ENCODE data around the gene ASB15. TPM values are rescaled to one million over a fixed set of nuclear protein-coding genes. Genes with fewer than 3 reads are reported as not detected.

The ASB15 gene
- polyA plus RNA-seq, 3 donors, result not detected

DNA sequence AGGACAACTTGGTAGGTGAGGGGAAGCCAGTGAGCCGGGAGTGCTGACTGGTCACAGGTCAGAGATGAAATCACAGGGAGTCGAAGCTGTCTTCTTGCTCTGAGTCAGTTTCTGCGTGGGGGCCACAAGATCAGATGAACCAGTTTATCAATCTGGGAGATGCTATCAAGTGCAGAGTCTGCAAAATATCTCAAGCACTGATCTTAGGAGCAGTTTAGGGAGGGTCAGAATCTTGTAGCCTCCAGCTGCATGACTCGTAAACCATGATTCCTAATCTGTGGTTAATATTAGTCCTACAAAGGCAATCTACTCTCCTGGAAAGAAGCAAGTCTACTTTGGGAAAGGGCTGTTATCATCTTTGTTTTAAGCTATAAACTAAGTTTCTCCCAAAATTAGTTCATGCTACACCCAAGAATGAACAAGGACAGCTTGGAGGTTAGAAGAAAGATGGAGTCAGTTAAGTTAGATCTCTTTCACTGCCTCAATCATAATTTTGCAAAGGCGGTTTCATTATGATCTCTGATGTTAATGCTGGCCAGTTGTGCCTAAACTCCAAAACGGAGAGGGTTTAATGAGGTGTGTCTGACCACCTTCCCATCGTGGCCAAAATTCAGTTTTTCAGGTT, 45.6 kb downstream of the ASB15 start:
- Histone ChIP-seq H3K9ac (ENCODE audit: insufficient read depth, low read length, poor library complexity, severe bottlenecking) (no peak overlapping the region), H3K9me3 (replicated peaks in 1 of 2; ENCODE audit: control insufficient read depth in 1 of 2, insufficient read depth in 1 of 2, low read length in 2 of 2) (no peaks in the 10 kb centered on the region), H3K79me2 (ENCODE audit: insufficient read depth, low read length) (no peaks in the 10 kb centered on the region), H3K27me3 (ENCODE audit: control insufficient read depth in 2 of 2, insufficient read depth in 2 of 2, low read length in 2 of 2) (peaks cover 0 to 11% of the 10 kb centered on the region in 2 donors), H3K4me3 (replicated peaks in 1 of 3; ENCODE audit: low read depth in 2 of 3, low read length in 3 of 3) (no peak overlapping the region), H3K4me2 (replicated peaks; ENCODE audit: extremely low read depth, low read length, poor library complexity, severe bottlenecking) (no peak overlapping the region), H4K20me1 (ENCODE audit: insufficient read depth, low read length) (no peaks in the 10 kb centered on the region), H2AFZ (ENCODE audit: insufficient read depth, low read depth, low read length, poor library complexity, severe bottlenecking) (no peak overlapping the region), H3K27ac (ENCODE audit: low read depth in 1 of 2, low read length in 2 of 2) (no peak overlapping the region), H3K4me1 (ENCODE audit: control insufficient read depth in 1 of 2, insufficient read depth in 2 of 2, low read length in 2 of 2) (no peaks in the 10 kb centered on the region), H3K36me3 (replicated peaks in 1 of 2; ENCODE audit: control insufficient read depth in 1 of 2, insufficient read depth in 2 of 2, low read length in 2 of 2) (no peaks in the 10 kb centered on the region)
- H3K9me3 Mint-ChIP-seq, result peaks cover 0 to 2% (median 0%) of the 10 kb centered on the region in 7 donors
- TF ChIP-seq, protein P1, sequence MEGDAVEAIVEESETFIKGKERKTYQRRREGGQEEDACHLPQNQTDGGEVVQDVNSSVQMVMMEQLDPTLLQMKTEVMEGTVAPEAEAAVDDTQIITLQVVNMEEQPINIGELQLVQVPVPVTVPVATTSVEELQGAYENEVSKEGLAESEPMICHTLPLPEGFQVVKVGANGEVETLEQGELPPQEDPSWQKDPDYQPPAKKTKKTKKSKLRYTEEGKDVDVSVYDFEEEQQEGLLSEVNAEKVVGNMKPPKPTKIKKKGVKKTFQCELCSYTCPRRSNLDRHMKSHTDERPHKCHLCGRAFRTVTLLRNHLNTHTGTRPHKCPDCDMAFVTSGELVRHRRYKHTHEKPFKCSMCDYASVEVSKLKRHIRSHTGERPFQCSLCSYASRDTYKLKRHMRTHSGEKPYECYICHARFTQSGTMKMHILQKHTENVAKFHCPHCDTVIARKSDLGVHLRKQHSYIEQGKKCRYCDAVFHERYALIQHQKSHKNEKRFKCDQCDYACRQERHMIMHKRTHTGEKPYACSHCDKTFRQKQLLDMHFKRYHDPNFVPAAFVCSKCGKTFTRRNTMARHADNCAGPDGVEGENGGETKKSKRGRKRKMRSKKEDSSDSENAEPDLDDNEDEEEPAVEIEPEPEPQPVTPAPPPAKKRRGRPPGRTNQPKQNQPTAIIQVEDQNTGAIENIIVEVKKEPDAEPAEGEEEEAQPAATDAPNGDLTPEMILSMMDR (IDR thresholded peaks at IDR 0.05), result no peak
- H3K27ac Mint-ChIP-seq, result no peak overlapping the region
- peaks cover 2 to 18% (median 4%) of the 10 kb centered on the region in 3 donors for H3K27me3 Mint-ChIP-seq (ENCODE audit: low read depth in 3 of 3)
- DNase-seq, result no peak
- H3K36me3 Mint-ChIP-seq, result no peaks in the 10 kb centered on the region
- H3K4me1 Mint-ChIP-seq, result no peaks in the 10 kb centered on the region
- intact Hi-C loops (cut with micrococcal nuclease), result no loop called here
- 93% methylated on average over 6 of the region's 7 CpGs for WGBS (ENCODE audit: insufficient coverage)
- H3K4me3 Mint-ChIP-seq, result no peak overlapping the region

DNA sequence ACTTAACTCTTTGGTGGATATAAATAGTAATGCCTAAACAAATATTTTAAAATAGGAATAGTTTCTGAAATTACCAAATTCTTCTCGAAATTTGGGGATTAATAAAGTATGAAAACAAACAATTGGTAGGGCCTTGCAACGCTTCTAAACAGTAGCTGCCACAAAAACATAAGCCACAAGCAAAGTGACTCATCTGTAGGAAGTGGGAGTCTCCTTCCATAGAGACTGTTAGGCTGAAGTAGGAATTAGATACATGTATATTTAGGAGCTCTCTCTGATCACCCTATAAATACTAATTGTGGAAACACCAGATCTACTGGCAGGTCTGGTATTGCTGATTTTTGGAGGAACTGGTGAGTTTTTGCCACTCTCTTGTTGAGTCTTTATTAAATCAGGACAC, 48.3 kb downstream of the ASB15 start:
- Mint-ChIP-seq H3K9me3 (peaks cover 0 to 2% (median 0%) of the 10 kb centered on the region in 7 donors), H3K27ac (no peak overlapping the region), H3K4me3 (no peak overlapping the region), H3K4me1 (no peaks in the 10 kb centered on the region), H3K36me3 (no peaks in the 10 kb centered on the region), H3K27me3 (ENCODE audit: low read depth in 3 of 3) (peaks cover 2 to 10% (median 4%) of the 10 kb centered on the region in 3 donors)
- TF ChIP-seq, protein P1 (IDR thresholded peaks at IDR 0.05), result no peak
- Histone ChIP-seq H4K20me1 (ENCODE audit: insufficient read depth, low read length) (no peaks in the 10 kb centered on the region), H3K4me1 (ENCODE audit: control insufficient read depth in 1 of 2, insufficient read depth in 2 of 2, low read length in 2 of 2) (no peaks in the 10 kb centered on the region), H3K4me3 (replicated peaks in 1 of 3; ENCODE audit: low read depth in 2 of 3, low read length in 3 of 3) (no peak overlapping the region), H3K9ac (ENCODE audit: insufficient read depth, low read length, poor library complexity, severe bottlenecking) (no peak overlapping the region), H3K79me2 (ENCODE audit: insufficient read depth, low read length) (no peaks in the 10 kb centered on the region), H3K27me3 (ENCODE audit: control insufficient read depth in 2 of 2, insufficient read depth in 2 of 2, low read length in 2 of 2) (peaks cover 0 to 3% of the 10 kb centered on the region in 2 donors), H3K36me3 (replicated peaks in 1 of 2; ENCODE audit: control insufficient read depth in 1 of 2, insufficient read depth in 2 of 2, low read length in 2 of 2) (no peaks in the 10 kb centered on the region), H3K4me2 (replicated peaks; ENCODE audit: extremely low read depth, low read length, poor library complexity, severe bottlenecking) (no peak overlapping the region), H3K9me3 (replicated peaks in 1 of 2; ENCODE audit: control insufficient read depth in 1 of 2, insufficient read depth in 1 of 2, low read length in 2 of 2) (no peaks in the 10 kb centered on the region), H2AFZ (ENCODE audit: insufficient read depth, low read depth, low read length, poor library complexity, severe bottlenecking) (no peak overlapping the region), H3K27ac (ENCODE audit: low read depth in 1 of 2, low read length in 2 of 2) (no peak overlapping the region)
- no CpG with 5 or more reads among the region's 2 CpGs for WGBS (ENCODE audit: insufficient coverage)
- no peak for DNase-seq
- intact Hi-C loops (cut with micrococcal nuclease), result no loop called here

Data from CD14-positive monocyte (primary cell).